WTC11 (cell line): ENCODE data around the gene IP6K3.

Experiments
- CBFB ChIP-seq: sonication (generic); formaldehyde crosslinking; IDR thresholded peaks from 2 replicates; pipeline ENCODE4 v1.8.1; 2022; ENCODE audit warnings: mild to moderate bottlenecking, low read depth, missing genetic modification reagents
- CREB1 ChIP-seq: sonication (generic); formaldehyde crosslinking; IDR thresholded peaks from 2 replicates; pipeline ENCODE4 v1.8.0; 2023; ENCODE audit warnings: mild to moderate bottlenecking, missing genetic modification reagents
- ETV6 ChIP-seq: sonication (generic); formaldehyde crosslinking; IDR thresholded peaks from 2 replicates; pipeline ENCODE4 v1.8.1; 2022; ENCODE audit warnings: mild to moderate bottlenecking, missing genetic modification reagents
- GRHL2 ChIP-seq: fragments of 250-450 bp; sonication (Bioruptor Pico); IDR thresholded peaks from 2 replicates; pipeline ENCODE4 v1.8.0; 2022; ENCODE audit warnings: mild to moderate bottlenecking, moderate library complexity; ENCODE audit not compliant: insufficient replicate concordance, severe bottlenecking
- JAZF1 ChIP-seq: fragments of 250-450 bp; sonication (Bioruptor Pico); IDR thresholded peaks from 2 replicates; pipeline ENCODE4 v1.9.0; 2021; ENCODE audit warnings: moderate library complexity, mild to moderate bottlenecking, inconsistent platforms
- MYBL2 ChIP-seq: sonication (generic); formaldehyde crosslinking; IDR thresholded peaks from 2 replicates; pipeline ENCODE4 v1.8.1; 2023; ENCODE audit warnings: mild to moderate bottlenecking, moderate library complexity, missing genetic modification reagents
- TEAD4 ChIP-seq: sonication (generic); formaldehyde crosslinking; IDR thresholded peaks from 2 replicates; pipeline ENCODE4 v1.8.0; 2022; ENCODE audit warnings: mild to moderate bottlenecking, missing genetic modification reagents
- TP53 ChIP-seq: sonication (generic); formaldehyde crosslinking; IDR thresholded peaks from 2 replicates; pipeline ENCODE4 v1.8.1; 2023; ENCODE audit warnings: mild to moderate bottlenecking, missing genetic modification reagents
- USF2 ChIP-seq: sonication (generic); formaldehyde crosslinking; IDR thresholded peaks from 2 replicates; pipeline ENCODE4 v1.8.1; 2023; ENCODE audit warnings: mild to moderate bottlenecking, missing genetic modification reagents, moderate library complexity
- ZNF121 ChIP-seq: sonication (generic); formaldehyde crosslinking; IDR thresholded peaks from 2 replicates; pipeline ENCODE4 v1.8.0; 2023; ENCODE audit warnings: missing genetic modification reagents
- ZNF317 ChIP-seq: sonication (generic); formaldehyde crosslinking; IDR thresholded peaks from 2 replicates; pipeline ENCODE4 v1.8.1; 2023; ENCODE audit warnings: low read depth, mild to moderate bottlenecking, moderate library complexity, missing genetic modification reagents, borderline replicate concordance
- ZNF512 ChIP-seq: sonication (generic); formaldehyde crosslinking; IDR thresholded peaks from 2 replicates; pipeline ENCODE4 v1.8.1; 2022; ENCODE audit warnings: missing genetic modification reagents, borderline replicate concordance
- TF ChIP-seq, protein P1 (sequence below): fragments of 200-600 bp; IDR thresholded peaks from 2 replicates; pipeline ENCODE4 v1.8.0; 2022; ENCODE audit warnings: antibody characterized with exemption
- TF ChIP-seq, protein P2 (sequence below): sonication (generic); formaldehyde crosslinking; IDR thresholded peaks from 2 replicates; pipeline ENCODE4 v1.8.0; 2023; ENCODE audit warnings: missing genetic modification reagents, mild to moderate bottlenecking, borderline replicate concordance

- no peak for TF ChIP-seq ETV6 (CRISPR knock-in tag)
- no peak for TF ChIP-seq MYBL2 (CRISPR knock-in tag)
- no peak for TF ChIP-seq JAZF1 (CRISPR knock-in tag)
- TF ChIP-seq, protein P1, sequence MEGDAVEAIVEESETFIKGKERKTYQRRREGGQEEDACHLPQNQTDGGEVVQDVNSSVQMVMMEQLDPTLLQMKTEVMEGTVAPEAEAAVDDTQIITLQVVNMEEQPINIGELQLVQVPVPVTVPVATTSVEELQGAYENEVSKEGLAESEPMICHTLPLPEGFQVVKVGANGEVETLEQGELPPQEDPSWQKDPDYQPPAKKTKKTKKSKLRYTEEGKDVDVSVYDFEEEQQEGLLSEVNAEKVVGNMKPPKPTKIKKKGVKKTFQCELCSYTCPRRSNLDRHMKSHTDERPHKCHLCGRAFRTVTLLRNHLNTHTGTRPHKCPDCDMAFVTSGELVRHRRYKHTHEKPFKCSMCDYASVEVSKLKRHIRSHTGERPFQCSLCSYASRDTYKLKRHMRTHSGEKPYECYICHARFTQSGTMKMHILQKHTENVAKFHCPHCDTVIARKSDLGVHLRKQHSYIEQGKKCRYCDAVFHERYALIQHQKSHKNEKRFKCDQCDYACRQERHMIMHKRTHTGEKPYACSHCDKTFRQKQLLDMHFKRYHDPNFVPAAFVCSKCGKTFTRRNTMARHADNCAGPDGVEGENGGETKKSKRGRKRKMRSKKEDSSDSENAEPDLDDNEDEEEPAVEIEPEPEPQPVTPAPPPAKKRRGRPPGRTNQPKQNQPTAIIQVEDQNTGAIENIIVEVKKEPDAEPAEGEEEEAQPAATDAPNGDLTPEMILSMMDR = no peak
- no peak for TF ChIP-seq CBFB (CRISPR knock-in tag)
- TF ChIP-seq, protein P2, sequence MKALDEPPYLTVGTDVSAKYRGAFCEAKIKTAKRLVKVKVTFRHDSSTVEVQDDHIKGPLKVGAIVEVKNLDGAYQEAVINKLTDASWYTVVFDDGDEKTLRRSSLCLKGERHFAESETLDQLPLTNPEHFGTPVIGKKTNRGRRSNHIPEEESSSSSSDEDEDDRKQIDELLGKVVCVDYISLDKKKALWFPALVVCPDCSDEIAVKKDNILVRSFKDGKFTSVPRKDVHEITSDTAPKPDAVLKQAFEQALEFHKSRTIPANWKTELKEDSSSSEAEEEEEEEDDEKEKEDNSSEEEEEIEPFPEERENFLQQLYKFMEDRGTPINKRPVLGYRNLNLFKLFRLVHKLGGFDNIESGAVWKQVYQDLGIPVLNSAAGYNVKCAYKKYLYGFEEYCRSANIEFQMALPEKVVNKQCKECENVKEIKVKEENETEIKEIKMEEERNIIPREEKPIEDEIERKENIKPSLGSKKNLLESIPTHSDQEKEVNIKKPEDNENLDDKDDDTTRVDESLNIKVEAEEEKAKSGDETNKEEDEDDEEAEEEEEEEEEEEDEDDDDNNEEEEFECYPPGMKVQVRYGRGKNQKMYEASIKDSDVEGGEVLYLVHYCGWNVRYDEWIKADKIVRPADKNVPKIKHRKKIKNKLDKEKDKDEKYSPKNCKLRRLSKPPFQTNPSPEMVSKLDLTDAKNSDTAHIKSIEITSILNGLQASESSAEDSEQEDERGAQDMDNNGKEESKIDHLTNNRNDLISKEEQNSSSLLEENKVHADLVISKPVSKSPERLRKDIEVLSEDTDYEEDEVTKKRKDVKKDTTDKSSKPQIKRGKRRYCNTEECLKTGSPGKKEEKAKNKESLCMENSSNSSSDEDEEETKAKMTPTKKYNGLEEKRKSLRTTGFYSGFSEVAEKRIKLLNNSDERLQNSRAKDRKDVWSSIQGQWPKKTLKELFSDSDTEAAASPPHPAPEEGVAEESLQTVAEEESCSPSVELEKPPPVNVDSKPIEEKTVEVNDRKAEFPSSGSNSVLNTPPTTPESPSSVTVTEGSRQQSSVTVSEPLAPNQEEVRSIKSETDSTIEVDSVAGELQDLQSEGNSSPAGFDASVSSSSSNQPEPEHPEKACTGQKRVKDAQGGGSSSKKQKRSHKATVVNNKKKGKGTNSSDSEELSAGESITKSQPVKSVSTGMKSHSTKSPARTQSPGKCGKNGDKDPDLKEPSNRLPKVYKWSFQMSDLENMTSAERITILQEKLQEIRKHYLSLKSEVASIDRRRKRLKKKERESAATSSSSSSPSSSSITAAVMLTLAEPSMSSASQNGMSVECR (CRISPR knock-in tag) = no peak
- TF ChIP-seq TEAD4 (CRISPR knock-in tag) = no peak
- TF ChIP-seq ZNF121 (CRISPR knock-in tag) = no peak
- TF ChIP-seq USF2 (CRISPR knock-in tag) = no peak
- no peak for TF ChIP-seq CREB1 (CRISPR knock-in tag)
- no peak for TF ChIP-seq ZNF317 (CRISPR knock-in tag)
- TF ChIP-seq GRHL2 (CRISPR knock-in tag) = no peak
- no peak for TF ChIP-seq TP53 (CRISPR knock-in tag)
- TF ChIP-seq ZNF512 (CRISPR knock-in tag) = no peak
These were observed 5.9 kb downstream of the IP6K3 start for GRCh38 chr6:33740794-33741193.
